CD4-positive, alpha-beta T cell treated with Interleukin-17A for 4 hours (primary cell): ENCODE results near the gene SMPD3.

Experiments
- DNase-seq: peaks from one replicate; pipeline ENCODE4 v3.0.0-alpha.2; 2020; ENCODE audit warnings: mixed read lengths

SMPD3 gene

DNA sequence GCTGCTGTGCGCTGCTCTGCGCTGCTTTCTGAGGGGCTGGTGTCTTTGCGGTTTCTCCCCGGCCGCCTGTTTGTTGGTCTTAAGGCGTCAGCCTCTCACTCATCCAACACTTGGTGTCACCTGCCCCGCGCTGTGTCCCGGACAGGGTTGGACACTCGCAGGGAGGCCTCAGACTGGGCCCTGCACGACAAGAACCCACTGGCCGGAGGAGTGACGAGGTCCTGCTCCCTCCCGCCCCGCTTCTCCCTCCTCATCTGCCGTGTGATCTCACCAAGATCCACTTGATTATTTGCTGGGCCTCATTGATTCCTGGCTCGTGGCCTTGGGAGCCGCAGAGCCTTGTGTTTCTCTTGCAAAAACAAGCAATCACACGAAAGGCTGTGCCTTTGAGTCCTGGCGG, 80.9 kb downstream of the SMPD3 start:
- DNase-seq: no peak

DNA sequence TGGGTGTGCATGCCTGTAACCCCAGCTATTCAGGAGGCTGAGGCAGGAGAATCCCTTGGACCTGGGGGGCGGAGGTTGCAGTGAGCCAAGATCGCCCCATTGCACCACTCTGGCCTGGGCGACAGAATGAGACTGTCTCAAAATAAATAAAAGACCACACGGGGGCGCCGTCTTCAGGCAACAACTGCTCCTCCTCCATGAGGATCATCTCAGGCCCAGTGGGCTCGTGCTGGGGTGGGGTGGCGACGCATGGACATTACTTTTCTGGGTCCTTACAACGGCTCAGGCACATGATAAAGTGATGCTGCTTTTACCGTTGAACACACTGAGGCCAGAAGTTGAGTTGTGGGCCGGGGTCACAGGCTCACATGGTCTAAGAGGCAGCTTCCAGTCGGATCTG, 81.3 kb downstream of the SMPD3 start:
- DNase-seq: peak; percentile 70

DNA sequence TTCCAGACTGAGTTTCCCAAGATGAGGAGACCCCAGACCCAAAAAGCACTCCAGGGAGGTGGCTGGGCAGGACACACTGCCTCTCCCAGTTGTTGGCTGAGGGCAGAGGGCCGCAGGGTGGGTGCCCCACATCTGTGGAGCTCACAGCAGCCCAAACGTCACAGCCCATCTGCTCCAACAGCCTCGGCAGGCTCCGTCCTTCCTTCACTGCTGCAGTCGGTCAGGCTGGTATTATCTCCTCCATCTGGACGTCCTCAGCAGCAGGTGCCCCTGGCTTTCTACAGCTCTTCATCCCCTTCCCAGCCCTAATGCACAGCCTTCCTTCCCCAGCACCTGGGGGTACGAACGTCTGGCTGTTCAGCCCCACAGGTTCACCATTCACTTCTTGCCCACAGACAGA, 82.2 kb downstream of the SMPD3 start:
- DNase-seq: no peak

DNA sequence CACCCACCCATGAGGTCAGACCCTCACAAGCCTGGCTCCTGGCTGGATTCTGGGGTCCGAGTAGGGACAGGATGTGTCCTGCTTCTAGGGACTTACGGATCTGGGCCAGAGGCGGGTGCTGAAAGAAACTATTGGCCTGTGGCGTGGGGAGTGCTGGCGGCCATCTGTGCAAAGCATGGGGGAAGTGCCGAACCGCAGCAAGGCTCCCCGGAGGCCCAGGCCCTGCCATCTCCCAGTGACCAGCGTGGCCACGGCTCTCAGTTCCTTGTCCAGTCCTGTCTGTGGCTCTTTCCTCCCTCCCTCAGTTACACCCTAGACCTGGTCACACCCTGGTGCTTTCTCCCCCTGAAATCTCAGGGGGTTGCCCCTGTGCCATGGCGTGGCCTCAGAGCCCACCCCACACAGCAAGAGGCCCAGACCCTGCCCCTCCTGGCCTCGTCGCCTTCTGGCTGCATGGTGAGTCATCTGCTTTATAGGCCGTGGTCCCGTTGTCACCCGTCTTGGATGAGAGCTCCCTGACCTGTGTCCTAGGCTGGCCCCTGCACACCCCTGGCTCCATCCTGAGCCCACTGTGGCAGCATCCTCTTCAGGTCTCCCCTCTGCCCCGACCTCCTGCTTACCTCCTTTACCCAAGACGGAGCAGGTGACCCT, 83.0 kb downstream of the SMPD3 start:
- DNase-seq: no peak

DNA sequence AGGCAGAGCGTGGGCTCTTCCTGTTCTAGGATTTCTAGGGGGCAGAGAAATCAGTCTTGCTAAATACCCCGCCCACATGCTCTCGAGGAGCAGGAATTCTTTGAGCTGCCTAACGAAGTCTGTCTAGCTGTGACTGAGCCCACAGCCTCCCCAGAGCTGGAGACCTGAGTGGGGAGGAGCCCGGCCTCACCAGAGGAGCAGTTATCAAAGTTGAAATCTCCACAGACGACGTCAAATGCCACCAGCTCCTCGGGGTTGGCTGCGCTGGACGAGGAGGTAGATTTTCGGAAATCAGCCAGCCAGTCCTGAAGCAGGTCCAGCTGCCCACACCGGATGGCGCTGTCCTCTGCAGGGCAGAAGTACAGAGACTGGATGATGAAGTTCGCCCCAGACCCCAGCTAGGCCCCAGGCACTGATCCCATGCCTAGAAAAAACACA, 83.7 kb downstream of the SMPD3 start:
- no peak for DNase-seq

DNA sequence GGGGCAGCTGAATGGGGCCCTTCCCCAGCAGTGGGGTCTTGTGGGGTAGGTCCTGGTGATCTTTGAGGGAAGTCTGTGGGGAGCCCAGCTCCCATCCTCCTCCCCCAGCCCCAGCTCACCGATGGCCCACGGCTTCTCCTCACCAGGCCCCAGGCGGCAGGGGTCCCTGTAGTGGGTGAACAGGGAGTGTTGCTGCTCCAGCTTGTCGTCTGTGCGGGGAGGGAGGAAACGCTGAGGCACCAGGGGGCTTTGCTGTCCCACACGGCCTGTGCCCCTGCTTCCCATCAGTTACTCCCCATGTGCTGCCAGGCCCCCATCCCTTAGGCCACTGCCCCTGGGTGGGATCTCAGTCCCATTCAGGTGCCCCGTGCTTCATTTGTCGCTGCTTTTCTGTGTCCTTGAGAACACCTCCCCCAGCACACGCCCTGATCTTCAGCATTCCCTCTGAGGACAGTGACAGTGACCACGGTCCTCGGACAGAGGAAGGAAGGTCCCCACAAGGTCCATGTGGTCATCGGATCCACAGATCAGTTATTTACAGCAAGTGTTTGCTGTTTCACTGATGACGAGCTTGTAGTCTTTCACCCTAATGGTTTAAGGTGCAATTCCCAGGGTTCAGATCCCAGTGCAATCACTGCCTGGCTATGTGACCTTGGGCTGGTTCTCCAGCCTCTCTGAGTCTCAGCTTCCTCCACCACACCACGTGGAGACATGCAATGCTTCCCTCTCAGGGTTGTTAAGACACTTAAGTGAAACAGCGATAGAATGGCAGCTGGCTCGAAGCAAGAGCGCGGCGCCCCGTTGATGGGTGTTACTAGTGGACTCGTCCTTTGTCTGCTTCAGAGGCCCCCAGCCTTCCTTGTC, 84.4 kb downstream of the SMPD3 start:
- DNase-seq: no peak

DNA sequence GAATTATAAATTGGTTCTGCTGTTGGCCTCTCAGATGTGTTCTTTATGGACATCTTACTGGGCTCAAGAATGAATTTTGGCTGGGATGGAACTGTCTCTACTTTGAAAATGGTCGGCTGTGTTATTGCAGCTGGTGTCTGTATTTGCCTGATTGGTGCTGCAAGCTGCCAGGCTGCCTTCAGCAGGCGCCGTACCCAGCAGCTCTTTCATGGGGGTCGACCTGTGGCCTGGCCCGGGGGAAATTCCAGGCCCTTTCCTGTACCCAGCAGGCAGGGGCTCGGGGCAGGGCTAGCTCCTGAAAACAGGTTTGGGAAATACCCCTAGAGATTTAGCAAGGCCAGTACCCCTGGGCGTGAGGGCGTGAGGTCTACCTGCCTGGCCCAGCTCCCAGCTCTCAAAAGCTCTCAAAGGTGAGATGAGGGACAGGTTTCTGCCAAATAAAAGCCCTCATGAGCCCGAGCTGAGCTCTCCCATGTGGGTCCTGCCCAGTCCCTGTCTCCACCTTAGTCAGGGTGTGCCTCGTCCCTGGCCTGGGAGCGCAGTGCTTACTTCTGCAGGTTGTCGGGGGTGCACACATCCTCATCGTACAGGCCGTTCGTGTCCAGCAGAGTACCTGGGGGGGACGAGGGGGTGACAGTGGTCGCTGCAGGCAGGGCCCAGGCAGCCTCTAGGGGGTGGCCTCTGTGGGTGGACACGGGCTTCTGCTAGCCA, 85.2 kb downstream of the SMPD3 start:
- no peak for DNase-seq

DNA sequence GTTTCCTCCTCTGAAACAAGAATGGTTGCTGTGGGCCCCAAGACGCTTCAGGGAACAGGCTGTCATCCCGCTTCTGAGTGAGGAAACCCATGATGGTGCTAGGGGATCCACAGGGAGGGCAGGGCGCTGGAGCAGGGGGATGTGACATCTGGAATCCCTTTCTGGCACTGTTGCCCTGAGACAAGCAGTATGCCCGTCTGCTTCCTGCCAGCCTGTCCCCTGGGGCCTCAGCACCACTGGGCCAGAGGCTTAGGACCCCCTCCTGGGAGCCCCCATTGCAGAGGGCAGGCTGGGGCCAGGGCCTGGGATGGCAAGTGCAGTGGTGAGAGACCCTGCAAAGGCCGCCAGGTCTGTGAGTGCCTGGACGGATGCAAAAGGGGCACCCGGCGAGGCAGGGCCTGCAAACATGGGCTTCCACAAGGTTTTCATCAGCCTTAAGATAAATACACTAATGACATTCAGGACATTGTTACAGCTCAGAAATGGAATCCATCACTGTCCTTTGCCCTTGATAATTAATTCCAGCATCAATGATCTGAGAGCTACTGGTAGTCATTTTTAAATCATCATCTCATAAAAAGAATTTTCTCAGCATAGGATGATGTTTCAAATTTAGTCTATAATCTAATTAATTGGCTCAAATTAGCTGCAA, 85.9 kb downstream of the SMPD3 start:
- DNase-seq: no peak

DNA sequence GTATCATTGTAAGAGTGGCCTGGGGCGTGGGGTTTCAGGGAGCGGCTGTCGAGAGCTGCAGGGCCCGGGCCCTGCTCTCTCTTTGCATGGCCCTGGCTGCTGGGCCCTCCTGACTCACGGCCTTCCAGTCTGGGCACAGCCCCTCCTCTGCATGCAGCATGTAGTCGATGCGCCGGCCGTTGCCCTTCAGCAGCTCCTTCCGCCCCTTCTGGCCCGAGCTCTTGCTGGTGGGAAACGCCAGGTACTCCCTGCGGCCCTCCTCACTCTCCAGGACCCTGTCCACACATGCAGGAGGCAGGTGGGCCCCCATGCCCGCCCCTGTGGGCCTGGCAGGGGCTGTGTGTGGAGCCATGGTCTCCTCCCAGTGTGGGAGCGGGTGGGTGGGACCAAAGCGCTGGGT, 86.8 kb downstream of the SMPD3 start:
- no peak for DNase-seq

DNA sequence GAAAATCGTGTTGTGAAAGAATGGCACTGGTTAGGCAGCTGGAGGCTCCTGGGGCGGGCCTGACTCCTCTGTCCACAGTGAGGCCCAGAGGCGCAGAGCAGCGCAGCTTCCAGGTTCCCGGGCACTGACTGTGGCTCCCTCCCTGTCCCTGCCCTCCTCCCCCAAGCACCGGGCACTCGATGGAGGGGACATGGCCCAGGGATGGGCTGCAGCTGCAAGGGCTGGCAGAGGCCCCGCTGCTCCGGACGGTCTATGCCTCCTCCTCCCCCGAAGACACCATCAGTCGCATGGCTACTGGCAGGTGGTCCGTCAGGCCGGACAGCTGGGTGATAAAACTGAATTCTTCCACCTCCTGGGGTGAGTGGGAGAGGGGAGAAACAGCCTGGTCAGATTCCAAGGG, 87.4 kb downstream of the SMPD3 start:
- DNase-seq: no peak

DNA sequence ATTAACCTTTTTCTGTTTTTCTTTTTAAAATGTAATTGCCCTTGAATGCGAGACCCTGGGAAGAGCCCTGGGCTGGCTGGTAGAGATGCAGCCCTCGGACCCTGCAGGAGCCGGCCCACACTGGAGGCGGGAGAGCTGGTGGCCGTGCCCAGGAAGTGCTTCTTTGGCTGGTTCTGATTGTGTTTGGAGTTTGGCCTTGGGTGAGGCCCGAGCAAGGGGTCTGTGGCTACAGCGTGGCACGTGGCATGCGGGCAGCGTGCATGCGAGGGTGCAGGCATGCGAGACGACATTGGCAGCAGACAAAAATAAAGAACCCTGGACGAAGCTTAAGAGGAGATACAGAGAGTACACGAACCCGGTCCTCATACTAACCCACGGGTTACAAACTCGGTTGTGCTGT, 87.8 kb downstream of the SMPD3 start:
- no peak for DNase-seq

DNA sequence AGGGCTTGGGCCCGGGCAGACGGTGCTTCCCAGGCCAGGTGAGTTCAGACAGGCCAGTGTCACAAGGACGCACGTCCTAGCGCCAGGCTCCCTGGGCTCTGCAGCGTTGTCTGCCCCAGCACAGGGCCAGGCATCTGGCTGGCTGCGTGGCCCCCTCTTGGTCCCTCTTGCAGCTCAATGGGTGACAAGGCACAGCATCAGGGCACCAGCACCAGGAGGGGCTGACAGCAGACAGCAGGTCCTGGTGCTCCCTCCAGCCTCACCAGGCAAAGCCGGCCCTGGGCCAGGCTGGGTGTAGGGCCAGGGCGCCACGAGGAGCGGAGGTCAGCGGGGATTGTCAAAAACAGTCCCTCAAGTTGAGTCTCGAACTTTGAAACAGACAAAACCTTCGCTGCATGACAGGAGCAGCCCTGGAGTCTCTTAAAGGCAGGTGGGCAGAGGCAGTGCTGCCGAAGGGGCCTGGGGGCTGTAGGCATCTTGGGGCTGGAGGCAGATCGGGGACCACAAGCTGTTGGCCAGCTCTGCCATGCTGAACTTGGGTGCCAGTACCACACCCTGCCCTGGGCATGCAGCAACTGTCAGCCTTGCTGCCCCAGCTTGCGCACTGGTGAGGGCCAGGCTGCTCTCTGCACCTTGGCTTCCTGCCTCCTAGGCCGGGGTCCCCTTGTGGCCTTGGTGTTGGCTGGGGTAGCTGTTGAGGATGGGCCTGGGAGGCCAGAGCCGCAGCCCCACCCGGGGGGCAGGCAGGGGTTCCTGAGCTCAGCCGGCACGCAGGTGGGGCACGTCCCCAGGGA, 88.7 kb downstream of the SMPD3 start:
- no peak for DNase-seq

DNA sequence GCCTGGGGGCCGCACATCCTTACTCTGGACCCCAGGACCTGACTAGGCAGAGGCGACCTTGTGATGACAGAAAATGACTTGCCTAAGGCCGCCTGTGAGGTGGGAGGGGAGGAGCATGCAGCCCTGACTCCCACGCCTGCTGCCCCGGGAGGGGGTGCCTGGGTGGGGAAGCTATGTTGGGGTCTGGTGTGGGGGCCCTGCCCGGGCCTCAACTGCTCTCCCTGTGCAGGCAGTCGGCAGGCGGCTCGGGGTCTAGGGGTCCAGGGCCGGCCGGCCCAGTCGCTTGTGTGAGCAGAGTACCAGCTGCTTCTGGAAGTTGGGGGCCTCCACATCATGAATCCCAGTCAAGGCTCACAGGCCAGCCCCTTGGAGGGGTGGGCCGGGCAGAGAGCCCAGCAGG, 89.4 kb downstream of the SMPD3 start:
- no peak for DNase-seq

DNA sequence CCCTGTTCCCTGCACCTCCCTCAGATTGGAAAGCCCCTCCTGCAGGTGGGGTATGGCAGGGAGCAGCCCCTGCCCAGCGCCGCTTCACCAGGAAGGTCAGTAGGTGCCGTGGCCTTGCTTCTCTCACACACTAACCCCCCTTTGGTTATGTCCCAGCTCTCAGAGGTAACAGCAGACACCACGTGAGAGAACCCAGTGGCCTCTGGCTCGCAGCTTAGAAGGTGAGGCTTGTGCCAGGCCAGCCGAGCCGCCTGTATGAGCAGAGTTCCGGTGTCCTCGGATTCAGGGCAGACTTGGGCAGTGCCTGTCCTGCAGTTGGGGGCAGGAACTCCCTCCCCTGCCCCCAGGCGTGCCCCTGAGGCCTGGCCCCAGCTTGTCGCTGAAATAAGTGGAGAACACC, 90.4 kb downstream of the SMPD3 start:
- DNase-seq: no peak

DNA sequence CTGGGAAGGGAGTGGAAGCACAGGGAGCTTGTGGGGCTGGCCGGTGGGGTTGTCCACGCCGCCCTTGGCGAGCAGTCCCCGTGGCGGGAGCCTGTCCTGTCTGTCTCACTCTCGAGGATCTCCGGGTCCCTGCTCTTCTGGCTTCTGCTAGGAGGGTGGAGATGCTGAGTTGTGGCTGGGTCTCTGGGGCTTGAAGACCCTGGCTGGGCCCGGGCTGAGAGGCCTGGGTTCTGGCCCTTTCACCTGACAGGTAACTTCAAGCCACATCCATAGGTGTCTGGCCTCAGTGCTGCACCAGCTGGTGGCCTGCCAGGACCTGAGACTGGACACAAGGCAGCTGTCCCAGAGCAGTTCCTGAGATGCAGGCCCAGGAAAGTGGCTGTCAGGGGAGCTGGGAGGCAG, 90.8 kb downstream of the SMPD3 start:
- no peak for DNase-seq

DNA sequence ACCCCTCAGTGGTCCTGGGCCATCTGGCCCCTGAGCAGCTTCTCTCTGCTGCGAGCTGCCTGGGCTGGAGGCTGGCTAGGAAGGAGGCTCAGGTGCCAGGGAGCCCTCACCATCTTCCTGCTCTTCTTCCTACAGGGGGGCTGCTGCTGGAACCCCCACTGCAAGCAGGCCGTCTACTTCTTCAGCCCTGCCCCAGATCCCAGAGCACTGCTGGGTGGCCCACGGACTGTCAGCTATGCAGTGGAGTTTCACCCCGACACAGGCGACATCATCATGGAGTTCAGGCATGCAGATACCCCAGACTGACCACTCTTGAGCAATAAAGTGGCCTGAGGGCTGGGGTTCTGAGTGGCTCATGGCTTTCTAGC, 91.4 kb downstream of the SMPD3 start:
- DNase-seq: no peak

DNA sequence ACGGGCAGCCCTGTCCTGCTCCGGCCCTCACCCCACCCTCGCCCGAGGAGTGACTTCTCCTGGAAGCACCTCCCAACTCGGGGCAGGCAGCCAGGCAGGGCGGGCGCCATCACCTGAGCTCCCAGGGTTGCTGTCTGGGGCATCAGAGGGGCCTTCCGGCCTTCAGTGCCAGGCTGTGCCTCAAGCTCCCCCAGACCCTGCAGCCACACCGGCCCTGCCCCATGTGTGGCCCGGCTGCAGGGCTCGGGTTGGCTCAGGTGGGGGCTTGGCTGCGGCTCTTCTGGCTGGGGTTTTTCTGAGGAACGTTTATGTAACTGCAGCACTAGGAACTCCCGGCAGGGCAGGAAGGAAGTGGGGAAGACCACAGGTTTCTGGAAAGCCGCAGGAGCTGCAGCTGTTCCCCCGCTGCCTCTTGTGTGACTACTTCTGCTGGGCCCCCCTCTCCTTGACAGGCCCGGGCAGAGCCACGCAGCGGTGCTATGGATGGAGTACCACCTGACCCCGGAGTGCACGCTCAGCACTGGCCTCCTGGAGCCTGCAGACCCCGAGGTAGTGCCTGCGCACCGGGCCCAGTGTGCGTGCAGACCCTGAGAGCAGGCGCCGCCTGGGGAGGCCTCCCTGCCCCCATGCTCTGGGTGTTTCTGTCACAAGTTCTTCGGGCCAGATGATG, 91.9 kb downstream of the SMPD3 start:
- peak; percentile 77 for DNase-seq

DNA sequence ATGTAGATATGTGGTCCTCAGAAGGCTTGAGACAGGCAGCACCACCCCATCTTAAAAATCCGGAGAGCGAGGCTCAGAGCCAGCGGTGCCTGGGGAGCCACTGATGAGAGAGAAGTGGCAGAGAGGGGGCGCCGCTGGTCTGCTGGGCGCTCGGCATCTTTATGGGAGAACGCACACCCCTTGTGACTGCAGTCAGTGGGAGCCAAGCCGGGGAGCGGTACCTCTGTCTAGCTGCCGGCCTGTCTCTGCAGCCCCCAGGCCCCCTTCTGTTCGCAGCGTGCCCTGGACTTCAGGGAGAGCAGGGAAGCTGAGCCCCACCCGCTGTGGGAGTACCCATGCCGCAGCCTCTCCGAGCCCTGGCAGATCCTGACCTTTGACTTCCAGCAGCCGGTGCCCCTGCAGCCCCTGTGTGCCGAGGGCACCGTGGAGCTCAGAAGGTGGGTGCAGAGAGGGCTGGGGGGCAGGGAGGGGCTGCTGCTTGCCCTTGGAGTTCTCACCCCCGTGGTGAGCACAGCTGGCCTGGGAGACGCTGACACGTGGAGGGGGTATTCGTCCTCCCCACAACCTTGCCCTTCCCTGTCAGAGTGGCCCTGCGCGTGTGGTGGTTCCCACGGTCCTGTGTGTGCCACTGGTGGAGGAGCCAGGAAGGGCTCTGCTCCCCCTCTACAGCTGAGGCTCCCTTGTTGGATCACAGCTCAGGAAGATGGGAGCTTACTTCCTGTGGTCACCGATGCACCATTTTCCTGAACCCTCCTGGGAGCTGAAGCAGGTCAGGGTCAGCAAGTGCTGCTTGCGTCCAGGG, 92.7 kb downstream of the SMPD3 start:
- peak; percentile 21 for DNase-seq

DNA sequence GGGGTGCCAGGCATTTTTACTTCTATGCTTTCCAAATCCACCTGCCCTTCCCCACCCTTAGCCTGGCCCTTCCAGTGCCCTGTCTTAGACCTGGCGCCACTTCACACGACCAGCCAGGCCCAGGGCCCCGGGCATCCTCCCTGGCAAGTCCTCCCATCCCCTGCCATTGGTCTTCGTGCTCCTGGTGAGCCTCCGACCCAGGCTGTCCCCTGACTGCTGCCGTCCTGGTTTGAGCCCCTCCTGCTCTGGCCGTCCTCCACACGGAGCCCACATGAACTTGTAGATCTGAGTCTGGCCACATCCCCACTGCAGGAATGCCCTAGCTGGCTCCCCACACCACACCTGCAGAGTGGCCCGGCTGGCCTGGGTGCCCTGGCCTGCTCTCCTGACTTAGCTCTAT, 93.5 kb downstream of the SMPD3 start:
- DNase-seq: no peak

DNA sequence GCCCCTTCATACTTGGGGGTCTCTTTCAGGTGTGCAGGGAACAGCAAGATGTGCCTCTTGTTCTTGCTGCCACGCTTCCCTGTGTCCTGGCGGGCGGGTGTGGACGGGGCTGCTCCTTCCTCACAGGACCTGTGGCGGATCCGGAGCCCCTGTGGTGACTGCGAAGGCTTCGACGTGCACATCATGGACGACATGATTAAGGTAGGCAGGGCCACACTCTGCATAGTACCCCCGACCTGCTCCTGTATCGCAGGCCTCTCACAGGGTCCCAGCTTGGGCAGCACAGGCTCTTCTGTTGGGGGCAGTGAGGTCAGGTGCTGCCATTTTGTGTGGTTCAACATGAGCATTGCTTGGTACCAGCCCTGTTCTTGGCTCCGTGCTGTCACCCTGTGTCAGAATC, 94.9 kb downstream of the SMPD3 start:
- DNase-seq: no peak

DNA sequence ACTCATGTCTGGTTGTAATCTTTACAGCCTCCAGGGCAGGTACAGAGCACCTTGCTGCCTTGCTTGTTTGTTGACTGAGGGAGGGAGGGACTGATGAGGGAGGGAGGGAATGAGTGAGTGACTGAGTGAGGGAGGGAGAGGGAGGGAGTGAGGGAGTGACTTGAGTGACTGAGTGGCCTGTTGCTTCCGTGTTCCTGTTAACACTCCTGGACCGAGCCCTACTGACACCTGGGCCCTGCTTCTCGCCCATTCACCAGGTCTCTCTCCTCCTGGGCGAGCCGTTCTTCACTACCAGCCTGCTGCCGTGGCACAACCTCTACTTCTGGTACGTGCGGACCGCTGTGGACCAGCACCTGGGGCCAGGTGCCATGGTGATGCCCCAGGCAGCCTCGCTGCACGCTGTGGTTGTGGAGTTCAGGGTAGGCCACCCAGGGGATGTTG, 96.3 kb downstream of the SMPD3 start:
- no peak for DNase-seq
